Caco-2 (cell line): Measurements from ENCODE around the gene ARHGAP25. TPM values are rescaled to one million over a fixed set of nuclear protein-coding genes. Genes with fewer than 3 reads are reported as not detected.

Source experiments
- BruUV-seq: library from RNA; stranded (reverse); fragments of 400-500 nt; replicated peaks from 2 replicates; lab custom pipeline; 2021; lab: Mats Ljungman, UMichigan
- CTCF ChIA-PET: fragments of 300-600 bp; sonication (Branson Sonifier 250); formaldehyde crosslinking; loops from one replicate; lab custom pipeline; 2022; ENCODE audit warnings: antibody characterized with exemption; lab: Charles Lee
- POLR2A ChIA-PET: fragments of 300-600 bp; sonication (Branson Sonifier 250); formaldehyde crosslinking; loops from one replicate; lab custom pipeline; 2022; ENCODE audit warnings: antibody characterized with exemption; lab: Charles Lee
- DNase-seq, 2 experiments: peaks; one replicate each; pipeline versions ENCODE4 v3.0.0 to v3.0.0-alpha.2; 2020 to 2022
- H3K27me3 ChIP-seq: replicated peaks from 2 replicates; pipeline ENCODE4 v1.6.0; 2011; ENCODE audit warnings: low read length; ENCODE audit not compliant: control insufficient read depth, insufficient read depth
- H3K36me3 ChIP-seq: 2 replicates; pipeline ENCODE4 v1.5.1; 2011; ENCODE audit warnings: low read length; ENCODE audit not compliant: control insufficient read depth, insufficient read depth
- H3K4me1 ChIP-seq: fragments of 250-450 bp; sonication (Bioruptor Pico); 2 replicates; pipeline ENCODE4 v1.5.1; 2020; ENCODE audit warnings: mild to moderate bottlenecking
- H3K4me3 ChIP-seq: 2 replicates; pipeline ENCODE4 v1.5.1; 2011; ENCODE audit warnings: low read depth, mild to moderate bottlenecking, control low read depth, low read length
- H3K9me3 ChIP-seq: fragments of 250-450 bp; sonication (Bioruptor Pico); 2 replicates; pipeline ENCODE4 v1.5.1; 2020; ENCODE audit warnings: mild to moderate bottlenecking, moderate library complexity
- H3K27ac Mint-ChIP-seq: one replicate; pipeline ENCODE4 v1.8.0; 2022; ENCODE audit warnings: mixed read lengths; ENCODE audit not compliant: unreplicated experiment
- H3K27me3 Mint-ChIP-seq: one replicate; pipeline ENCODE4 v1.8.0; 2022; ENCODE audit warnings: mixed read lengths; ENCODE audit not compliant: insufficient read depth, unreplicated experiment
- H3K36me3 Mint-ChIP-seq: one replicate; pipeline ENCODE4 v1.8.0; 2022; ENCODE audit warnings: mild to moderate bottlenecking, mixed read lengths; ENCODE audit not compliant: insufficient read depth, unreplicated experiment
- H3K4me1 Mint-ChIP-seq: one replicate; pipeline ENCODE4 v1.8.0; 2022; ENCODE audit warnings: low read depth, mixed read lengths; ENCODE audit not compliant: unreplicated experiment
- H3K4me3 Mint-ChIP-seq: one replicate; pipeline ENCODE4 v1.8.0; 2022; ENCODE audit warnings: mild to moderate bottlenecking, moderate library complexity, mixed read lengths; ENCODE audit not compliant: unreplicated experiment
- H3K9me3 Mint-ChIP-seq: one replicate; pipeline ENCODE4 v1.8.0; 2022; ENCODE audit warnings: mixed read lengths; ENCODE audit not compliant: unreplicated experiment
- intact Hi-C: fragments of 100-400 bp; cut with micrococcal nuclease; formaldehyde crosslinking; loops from one replicate; pipeline ENCODE4 v1.10.0; 2022; ENCODE audit not compliant: unreplicated experiment
- total RNA-seq: library from RNA; stranded (reverse); gene quantifications from 2 replicates; pipeline ENCODE4 v1.2.3, GENCODE V29; 2022
- TF ChIP-seq, protein P1 (sequence below), 2 experiments: fragments of 200-600 bp in 1 of 2; IDR thresholded peaks; 1 replicate in 1 of 2; 2 replicates in 1 of 2; pipeline versions ENCODE4 v1.5.1 to v1.8.0; 2011 to 2022; ENCODE audit warnings: antibody characterized with exemption in 1 of 2, control low read depth in 1 of 2, inconsistent platforms in 1 of 2, low read depth in 1 of 2, low read length in 1 of 2, mild to moderate bottlenecking in 1 of 2, moderate library complexity in 1 of 2; ENCODE audit not compliant: insufficient read depth in 1 of 2, severe bottlenecking in 1 of 2, unreplicated experiment in 1 of 2

ARHGAP25 gene
- total RNA-seq, 1 experiment from 2014 or later = 0.48 TPM

DNA sequence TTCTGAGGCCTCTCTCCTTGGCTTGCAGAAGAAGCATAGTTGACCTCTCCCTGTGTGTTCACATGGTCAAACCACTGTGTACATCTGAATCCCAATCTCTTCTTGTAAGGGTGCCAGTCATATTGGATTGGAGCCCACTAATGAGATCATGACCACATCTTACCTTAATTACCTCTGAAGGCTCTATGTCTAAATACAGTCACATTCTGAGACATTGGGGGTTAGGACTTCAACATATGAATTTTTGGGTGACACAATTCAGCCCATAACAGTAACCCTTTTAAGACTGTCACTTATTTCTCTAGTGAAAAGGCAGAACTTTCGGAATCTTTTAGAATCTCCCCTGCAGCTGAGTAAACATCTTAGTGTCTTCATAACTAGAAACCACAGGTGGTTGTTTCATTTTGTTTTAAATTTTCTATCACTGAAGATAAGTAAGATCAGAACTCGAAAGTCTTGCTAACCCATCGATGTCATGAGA lies 103.3 kb downstream of the ARHGAP25 start:
- H3K4me3 ChIP-seq = no peak overlapping the region
- H3K36me3 Mint-ChIP-seq = no peaks in the 10 kb centered on the region
- ChIA-PET CTCF (no interaction called here), POLR2A (no interaction called here)
- no peaks in the 10 kb centered on the region for H3K4me1 ChIP-seq
- H3K27me3 Mint-ChIP-seq = no peaks in the 10 kb centered on the region
- TF ChIP-seq, protein P1, sequence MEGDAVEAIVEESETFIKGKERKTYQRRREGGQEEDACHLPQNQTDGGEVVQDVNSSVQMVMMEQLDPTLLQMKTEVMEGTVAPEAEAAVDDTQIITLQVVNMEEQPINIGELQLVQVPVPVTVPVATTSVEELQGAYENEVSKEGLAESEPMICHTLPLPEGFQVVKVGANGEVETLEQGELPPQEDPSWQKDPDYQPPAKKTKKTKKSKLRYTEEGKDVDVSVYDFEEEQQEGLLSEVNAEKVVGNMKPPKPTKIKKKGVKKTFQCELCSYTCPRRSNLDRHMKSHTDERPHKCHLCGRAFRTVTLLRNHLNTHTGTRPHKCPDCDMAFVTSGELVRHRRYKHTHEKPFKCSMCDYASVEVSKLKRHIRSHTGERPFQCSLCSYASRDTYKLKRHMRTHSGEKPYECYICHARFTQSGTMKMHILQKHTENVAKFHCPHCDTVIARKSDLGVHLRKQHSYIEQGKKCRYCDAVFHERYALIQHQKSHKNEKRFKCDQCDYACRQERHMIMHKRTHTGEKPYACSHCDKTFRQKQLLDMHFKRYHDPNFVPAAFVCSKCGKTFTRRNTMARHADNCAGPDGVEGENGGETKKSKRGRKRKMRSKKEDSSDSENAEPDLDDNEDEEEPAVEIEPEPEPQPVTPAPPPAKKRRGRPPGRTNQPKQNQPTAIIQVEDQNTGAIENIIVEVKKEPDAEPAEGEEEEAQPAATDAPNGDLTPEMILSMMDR (IDR thresholded peaks at IDR 0.05; ENCODE audit: insufficient read depth in 1 of 2, low read depth in 1 of 2, low read length in 1 of 2, severe bottlenecking in 1 of 2, unreplicated experiment in 1 of 2) = no peak
- H3K36me3 ChIP-seq = no peaks in the 10 kb centered on the region
- intact Hi-C loops = loop anchor here (5.0 kb wide), 1 partner anchor 86 kb away; no protein-coding TSS in a partner anchor
- no peak overlapping the region for H3K27ac Mint-ChIP-seq
- H3K4me1 Mint-ChIP-seq = no peaks in the 10 kb centered on the region
- H3K9me3 Mint-ChIP-seq = no peaks in the 10 kb centered on the region
- DNase-seq = no peak
- no TSS peak for BruUV-seq
- peaks cover 4% of the 10 kb centered on the region; the same call in 1 of the 2 replicates for H3K9me3 ChIP-seq
- H3K4me3 Mint-ChIP-seq = no peak overlapping the region
- no peaks in the 10 kb centered on the region for H3K27me3 ChIP-seq

DNA sequence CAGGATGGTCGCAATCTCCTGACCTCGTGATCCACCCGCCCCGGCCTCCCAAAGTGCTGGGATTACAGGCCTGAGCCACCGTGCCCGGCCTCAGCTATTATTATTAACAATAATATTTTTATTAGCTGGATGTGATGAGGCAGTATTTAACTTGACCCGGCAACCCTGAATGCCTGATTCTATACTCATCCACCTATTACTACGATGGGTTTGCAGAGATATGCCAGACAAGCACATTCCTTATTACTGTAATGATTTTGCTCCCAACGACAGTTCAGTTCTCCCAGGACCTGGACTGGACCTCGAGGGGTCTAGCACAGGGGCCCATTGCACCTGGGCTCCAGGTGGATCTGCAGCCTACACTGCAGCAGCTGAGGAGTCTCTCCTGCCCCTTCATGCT lies 104.0 kb downstream of the ARHGAP25 start:
- Mint-ChIP-seq H3K27me3 (peaks cover 4% of the 10 kb centered on the region), H3K9me3 (no peaks in the 10 kb centered on the region), H3K36me3 (no peaks in the 10 kb centered on the region), H3K4me3 (no peak overlapping the region), H3K27ac (no peak overlapping the region), H3K4me1 (no peaks in the 10 kb centered on the region)
- Histone ChIP-seq H3K4me3 (no peak overlapping the region), H3K36me3 (no peaks in the 10 kb centered on the region), H3K9me3 (peaks cover 4% of the 10 kb centered on the region; the same call in 1 of the 2 replicates), H3K27me3 (no peaks in the 10 kb centered on the region), H3K4me1 (no peaks in the 10 kb centered on the region)
- POLR2A ChIA-PET = no interaction called here
- no TSS peak for BruUV-seq
- CTCF ChIA-PET = interaction anchor here (0.6 kb wide), 1 partner anchor 9 kb away, joined by 3 read pairs; no protein-coding TSS in a partner anchor
- no peak for DNase-seq
- TF ChIP-seq, protein P1 (IDR thresholded peaks at IDR 0.05; ENCODE audit: insufficient read depth in 1 of 2, low read depth in 1 of 2, low read length in 1 of 2, severe bottlenecking in 1 of 2, unreplicated experiment in 1 of 2) = no peak
- intact Hi-C loops = loop anchor here (5.0 kb wide), 1 partner anchor 86 kb away; no protein-coding TSS in a partner anchor

DNA sequence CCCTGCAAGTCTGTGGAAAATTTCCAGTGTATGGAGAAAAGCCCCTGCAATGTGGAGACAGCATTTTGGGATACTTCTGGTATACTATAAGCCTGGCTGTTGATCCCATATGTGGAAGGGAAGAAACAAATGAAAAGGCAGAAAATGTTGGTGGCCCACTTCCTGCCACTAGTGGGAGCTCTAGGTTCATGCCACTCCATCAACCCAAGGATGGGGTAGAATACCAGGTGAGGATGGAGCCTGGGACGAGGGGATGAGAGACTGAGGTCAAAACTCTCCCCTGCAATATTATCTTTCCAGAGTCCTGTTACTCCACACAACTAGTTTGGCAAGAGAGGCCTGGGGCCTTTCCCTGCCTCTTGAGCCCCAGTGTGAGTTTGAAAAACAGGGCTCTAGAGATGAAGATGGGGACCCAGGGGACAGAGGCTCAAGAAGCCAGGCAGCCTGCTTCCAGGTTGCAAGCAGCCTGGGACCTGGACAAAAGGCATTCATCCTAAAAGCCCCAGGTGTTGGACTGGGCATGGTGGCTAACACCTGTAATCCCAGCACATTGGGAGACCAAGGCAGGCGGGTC lies 104.7 kb downstream of the ARHGAP25 start:
- TF ChIP-seq, protein P1 (IDR thresholded peaks at IDR 0.05; ENCODE audit: insufficient read depth in 1 of 2, low read depth in 1 of 2, low read length in 1 of 2, severe bottlenecking in 1 of 2, unreplicated experiment in 1 of 2) = peak; percentile 17 to 20
- Mint-ChIP-seq H3K36me3 (no peaks in the 10 kb centered on the region), H3K4me3 (no peak overlapping the region), H3K9me3 (no peaks in the 10 kb centered on the region), H3K27me3 (peaks cover 4% of the 10 kb centered on the region), H3K4me1 (no peaks in the 10 kb centered on the region), H3K27ac (no peak overlapping the region)
- Histone ChIP-seq H3K36me3 (no peaks in the 10 kb centered on the region), H3K9me3 (peaks cover 4% of the 10 kb centered on the region; the same call in 1 of the 2 replicates), H3K27me3 (no peaks in the 10 kb centered on the region), H3K4me1 (no peaks in the 10 kb centered on the region), H3K4me3 (no peak overlapping the region)
- BruUV-seq = no TSS peak
- ChIA-PET POLR2A (no interaction called here), CTCF (interaction anchor here (0.6 kb wide), 1 partner anchor 9 kb away, joined by 3 read pairs; no protein-coding TSS in a partner anchor)
- intact Hi-C loops = loop anchor here (5.0 kb wide), 1 partner anchor 87 kb away; no protein-coding TSS in a partner anchor
- DNase-seq = peak in 1 of 2 experiments; percentile 16
